ENCODE data around the gene MMAB. TPM values are rescaled to one million over a fixed set of nuclear protein-coding genes. Genes with fewer than 3 reads are reported as not detected.

MMAB gene
- total RNA-seq, 1 experiment from 2014 or later: 24.3 TPM

- Histone ChIP-seq H3K9me3 (ENCODE audit: control insufficient read depth, low read depth, low read length) (no peaks in the 10 kb centered on the region), H3K27me3 (ENCODE audit: insufficient read depth, low read length) (no peaks in the 10 kb centered on the region), H2BK5ac (ENCODE audit: insufficient read length, low read length) (no peak overlapping the region), H3K23me2 (ENCODE audit: insufficient read length, low read depth, low read length, poor library complexity, severe bottlenecking) (no peaks in the 10 kb centered on the region), H3K27ac (ENCODE audit: insufficient read length, low read depth, low read length) (no peak overlapping the region), H4K8ac (replicated peaks; ENCODE audit: insufficient read length, low read depth, low read length) (no peak overlapping the region), H4K91ac (ENCODE audit: insufficient read length, low read depth, low read length) (no peak overlapping the region), H2BK15ac (ENCODE audit: low read depth, low read length) (no peak overlapping the region), H2BK20ac (ENCODE audit: low read depth, low read length, poor library complexity, severe bottlenecking) (no peak overlapping the region), H2BK12ac (ENCODE audit: insufficient read length, low read depth, low read length) (no peak overlapping the region), H3K79me2 (ENCODE audit: insufficient read depth, low read length) (no peaks in the 10 kb centered on the region), H3K56ac (ENCODE audit: insufficient read length, low read depth, low read length) (no peak overlapping the region), H3K9ac (ENCODE audit: extremely low read depth, insufficient read length, low read length) (no peak overlapping the region), H3K4ac (ENCODE audit: low read depth, low read length) (no peak overlapping the region), H2AK5ac (ENCODE audit: insufficient read length, low read length) (no peak overlapping the region), H3K4me2 (ENCODE audit: insufficient read depth, insufficient read length, low read length) (no peak overlapping the region), H3K14ac (ENCODE audit: insufficient read depth, low read length) (no peak overlapping the region), H3K18ac (ENCODE audit: insufficient read length, low read depth, low read length) (no peak overlapping the region), H3T11ph (ENCODE audit: low read length) (no peak overlapping the region), H4K5ac (ENCODE audit: insufficient read length, low read depth, low read length) (no peak overlapping the region), H3K23ac (ENCODE audit: insufficient read length, low read depth, low read length) (no peak overlapping the region), H3K79me1 (ENCODE audit: insufficient read depth, low read depth, low read length, poor library complexity, severe bottlenecking) (no peaks in the 10 kb centered on the region), H2BK120ac (ENCODE audit: low read depth, low read length, poor library complexity, severe bottlenecking) (no peak overlapping the region), H3K4me1 (ENCODE audit: insufficient read depth, low read length) (no peaks in the 10 kb centered on the region), H4K20me1 (ENCODE audit: control insufficient read depth, insufficient read depth, insufficient read length) (no peaks in the 10 kb centered on the region), H2AFZ (ENCODE audit: low read length) (no peak overlapping the region)
- Mint-ChIP-seq H3K9me3 (no peaks in the 10 kb centered on the region; a peak in 1 of 5 replicates), H3K4me1 (peaks cover 2 to 6% of the 10 kb centered on the region in 2 experiments; a peak in 3 of 4 replicates), H3K27ac (no peak overlapping the region), H3K4me3 (no peak overlapping the region), H3K27me3 (ENCODE audit: low read depth) (no peaks in the 10 kb centered on the region), H3K36me3 (ENCODE audit: insufficient read depth in 1 of 3, low read depth in 3 of 3) (peaks cover 13 to 15% (median 14%) of the 10 kb centered on the region in 3 experiments)
- no CpG with 5 or more reads among the region's 10 CpGs for WGBS (ENCODE audit: extremely low coverage, insufficient read length, low lambda C conversion rate)
- no peak for TF ChIP-seq CTCF (conservative IDR thresholded peaks at IDR 0.05)
- no peak for DNase-seq
These were observed 13.7 kb downstream of the MMAB start for GRCh38 chr12:109559601-109560000.
